GM21447 (cell line): ENCODE data around the gene SCN9A.
"Not testable (repeated sequence)": the region's sequence is repeated elsewhere in the genome, so short reads cannot be mapped to it uniquely, and the experiment has no call there.

Source experiments
- ATAC-seq: cut with Tn5 transposase; IDR thresholded peaks from one replicate; pipeline ENCODE4 v1.9.1; 2021; ENCODE audit not compliant: unreplicated experiment

The SCN9A gene

DNA sequence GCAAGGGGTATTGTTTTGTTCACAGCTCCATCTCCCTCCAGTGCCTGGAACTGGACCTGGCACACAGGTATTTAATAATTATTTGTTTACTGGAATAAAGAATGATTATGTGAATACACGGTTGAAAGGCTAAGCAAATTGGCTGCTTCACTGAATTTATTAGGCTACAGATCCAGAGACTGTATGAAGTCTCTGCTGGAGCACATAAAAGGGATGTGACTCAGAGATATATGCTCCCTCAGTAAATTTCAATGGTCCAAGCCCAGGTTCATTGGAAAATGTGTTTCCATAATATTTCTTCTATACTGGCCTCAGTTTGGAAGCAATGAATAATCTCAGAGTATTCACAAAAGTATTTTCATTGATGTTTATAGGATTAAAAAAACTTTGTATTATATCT is 126.4 kb downstream of the SCN9A start:
- ATAC-seq, result no peak

DNA sequence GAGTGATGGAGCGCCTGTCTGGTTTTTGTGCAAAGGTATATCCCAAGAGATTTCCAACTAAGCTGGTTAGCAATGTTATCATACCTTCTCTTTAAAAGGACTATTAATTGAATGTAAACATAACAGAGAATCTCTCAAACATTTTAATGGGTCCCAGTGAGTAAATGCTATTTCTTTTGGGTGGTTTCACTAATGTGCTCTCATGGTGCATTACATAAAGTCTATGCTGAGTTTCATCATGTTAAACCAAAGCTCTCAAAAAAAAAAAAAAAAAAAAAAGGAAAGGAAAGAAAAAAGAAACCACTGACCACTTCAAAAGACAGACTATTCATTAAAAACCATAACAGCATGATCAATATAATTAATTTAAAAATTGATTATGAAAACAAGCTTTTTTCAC is 128.8 kb downstream of the SCN9A start:
- no peak for ATAC-seq

- no peak for ATAC-seq
Measured at GRCh38 chr2:166242309-166242708, 133.4 kb downstream of the SCN9A start.

GRCh38 chr2:166240387-166241313 is 135.1 kb downstream of the SCN9A start:
- ATAC-seq, result no peak

- ATAC-seq, result no peak
Measured at GRCh38 chr2:166239548-166239947, 136.2 kb downstream of the SCN9A start.

GRCh38 chr2:166238176-166238575 is 137.6 kb downstream of the SCN9A start:
- no peak for ATAC-seq

DNA sequence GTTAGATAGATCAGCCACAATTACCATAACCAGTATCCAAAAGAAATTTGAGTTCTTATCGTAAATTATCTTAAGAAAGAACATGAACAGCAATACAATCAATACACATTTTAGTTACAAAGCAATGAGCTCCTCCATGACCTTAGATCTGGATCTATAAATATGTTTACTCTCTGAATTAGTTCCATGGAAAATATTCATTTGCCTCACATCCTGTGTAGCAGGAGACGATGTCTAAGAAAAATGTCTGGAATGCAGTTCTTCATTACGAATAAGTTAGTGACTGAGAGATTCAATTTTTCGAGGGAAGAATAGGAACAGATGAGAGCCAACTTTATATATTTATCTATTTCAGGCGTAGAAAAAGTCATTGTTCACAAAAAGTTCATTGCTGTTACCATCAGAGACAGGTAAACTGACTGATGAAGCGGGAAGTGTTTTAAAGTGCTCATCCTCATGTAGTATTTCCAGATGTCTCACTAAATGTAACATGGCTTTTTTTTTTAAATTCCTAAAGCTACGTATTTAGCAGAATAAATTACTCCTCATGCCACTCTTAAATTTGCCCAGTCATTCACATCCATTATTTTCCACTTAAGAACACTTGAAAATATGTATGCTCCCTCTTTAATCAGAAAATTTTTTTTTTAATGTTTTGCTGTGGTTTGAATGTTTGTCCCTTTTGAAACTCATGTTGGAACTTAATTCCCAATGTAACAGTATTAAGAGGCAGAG is 141.5 kb downstream of the SCN9A start:
- ATAC-seq, result no peak

DNA sequence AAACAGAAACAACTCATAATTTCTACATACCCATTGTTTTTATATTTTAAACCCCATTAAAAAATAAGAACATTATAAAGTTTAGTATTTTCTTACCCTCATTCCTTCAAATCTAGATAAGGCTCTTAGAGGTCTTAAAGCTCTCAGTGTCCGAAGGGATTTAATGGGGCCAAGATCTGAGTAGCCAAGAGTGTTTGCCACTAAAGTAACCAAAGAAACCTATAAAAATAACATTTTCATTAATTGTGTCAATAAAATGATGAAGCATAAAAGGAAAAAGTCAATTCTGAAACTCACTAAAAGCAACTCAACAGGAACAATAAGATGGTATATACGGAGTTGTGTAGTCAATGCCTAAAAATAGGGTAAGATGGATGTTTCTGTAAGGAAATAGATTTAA is 142.5 kb downstream of the SCN9A start:
- no peak for ATAC-seq

DNA sequence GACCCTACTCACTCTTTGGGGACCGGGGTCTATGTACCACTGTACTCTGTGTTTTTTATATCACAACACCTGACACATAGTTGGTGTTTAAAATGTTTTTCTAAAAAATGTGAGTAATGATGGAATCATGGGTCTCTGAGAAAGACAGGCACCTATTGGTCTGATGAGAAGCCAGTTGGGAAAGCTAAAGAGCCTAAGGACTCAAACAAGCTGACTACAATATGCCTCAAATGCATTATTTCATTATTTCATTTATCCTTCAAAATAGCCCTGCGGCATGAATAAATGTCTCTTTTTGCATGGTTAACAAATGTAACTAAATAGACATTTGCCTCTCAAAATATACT is 145.0 kb downstream of the SCN9A start:
- no peak for ATAC-seq

DNA sequence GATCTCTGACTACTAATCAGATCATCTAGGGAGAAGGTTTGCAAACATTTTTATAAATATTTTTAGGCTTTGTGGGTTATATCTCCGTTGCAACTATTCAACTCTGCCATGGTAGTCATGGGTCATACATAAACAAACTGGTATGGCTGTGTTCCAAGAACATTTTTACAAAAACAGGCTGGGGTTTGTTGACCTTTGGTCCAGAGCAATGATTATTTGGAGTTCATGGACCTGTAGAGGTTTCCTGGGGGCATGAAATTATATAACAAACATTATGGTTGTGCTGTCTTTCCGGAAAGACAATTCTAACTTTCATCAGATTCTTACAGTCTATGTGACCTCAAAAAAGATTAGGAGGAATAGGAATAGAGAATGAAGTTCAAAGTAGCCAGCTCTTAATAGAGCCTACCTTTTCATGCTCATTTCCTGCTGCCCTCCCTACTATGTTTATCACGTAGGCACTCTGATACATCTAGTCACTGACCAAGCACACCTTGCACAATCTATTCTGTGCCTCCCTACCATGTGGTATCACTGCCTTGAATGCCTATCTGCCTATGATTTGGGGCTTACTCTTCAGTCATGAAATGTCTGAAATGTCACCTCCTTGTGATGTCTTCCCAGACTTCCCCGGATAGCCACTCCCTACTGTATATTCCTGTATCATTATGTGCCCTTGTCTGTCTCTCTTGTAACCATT is 145.6 kb downstream of the SCN9A start:
- ATAC-seq, result no peak

DNA sequence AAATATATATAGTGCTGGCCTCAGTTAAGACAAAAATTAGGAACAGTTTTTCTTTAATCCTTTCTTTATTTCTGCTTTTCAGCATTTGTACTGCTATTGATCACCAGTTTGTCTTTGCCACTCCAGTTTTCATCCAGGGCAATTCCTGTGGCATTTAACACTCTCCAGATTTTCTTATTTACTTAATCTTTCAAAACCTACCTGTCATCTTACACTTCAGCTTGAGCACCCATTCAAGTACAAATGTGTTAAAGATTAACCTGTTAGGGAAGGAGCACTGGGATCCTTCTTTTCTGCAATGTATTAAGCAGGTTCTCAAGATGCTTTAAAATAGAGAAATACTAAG is 146.1 kb downstream of the SCN9A start:
- ATAC-seq, result no peak

DNA sequence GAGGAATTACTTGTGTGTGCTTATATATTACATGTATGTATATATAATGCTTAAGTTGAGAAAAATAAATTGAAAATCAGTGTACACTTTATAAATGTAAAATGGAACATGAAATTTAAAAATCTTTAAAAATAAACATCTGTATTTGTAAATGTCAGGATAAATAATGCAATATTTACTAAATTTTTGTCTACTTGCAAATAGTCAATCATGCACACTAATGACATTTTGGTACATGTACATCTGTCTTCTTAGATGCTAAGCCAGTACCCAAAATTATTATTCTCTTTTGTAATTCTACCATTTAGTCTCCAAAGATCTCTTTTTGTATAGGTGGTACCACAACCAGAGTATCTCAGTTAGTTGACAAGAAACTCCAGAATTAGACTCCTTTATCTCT is 151.5 kb downstream of the SCN9A start:
- ATAC-seq, result no peak

GRCh38 chr2:166223298-166223697 is 152.4 kb downstream of the SCN9A start:
- no peak for ATAC-seq

GRCh38 chr2:166211079-166211478 is 164.7 kb downstream of the SCN9A start:
- ATAC-seq, result no peak

- not testable (repeated sequence) for ATAC-seq
Measured at GRCh38 chr2:166209944-166210343, 165.8 kb downstream of the SCN9A start.

DNA sequence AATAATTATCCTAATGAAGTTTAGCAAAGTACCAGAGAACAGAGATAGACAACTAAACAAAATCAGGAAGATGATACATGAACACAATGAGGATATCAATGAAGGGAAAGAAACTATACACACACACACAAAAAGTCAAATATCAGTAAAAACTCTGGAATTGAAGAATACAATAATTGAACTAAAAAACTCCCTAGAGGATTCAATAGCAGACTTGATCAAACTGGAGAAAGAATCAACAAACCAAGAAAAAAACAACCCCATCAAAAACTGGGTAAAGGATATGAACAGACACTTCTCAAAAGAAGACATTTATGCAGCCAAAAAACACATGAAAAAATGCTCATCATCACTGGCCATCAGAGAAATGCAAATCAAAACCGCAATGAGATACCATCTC is 166.4 kb downstream of the SCN9A start:
- not testable (repeated sequence) for ATAC-seq

DNA sequence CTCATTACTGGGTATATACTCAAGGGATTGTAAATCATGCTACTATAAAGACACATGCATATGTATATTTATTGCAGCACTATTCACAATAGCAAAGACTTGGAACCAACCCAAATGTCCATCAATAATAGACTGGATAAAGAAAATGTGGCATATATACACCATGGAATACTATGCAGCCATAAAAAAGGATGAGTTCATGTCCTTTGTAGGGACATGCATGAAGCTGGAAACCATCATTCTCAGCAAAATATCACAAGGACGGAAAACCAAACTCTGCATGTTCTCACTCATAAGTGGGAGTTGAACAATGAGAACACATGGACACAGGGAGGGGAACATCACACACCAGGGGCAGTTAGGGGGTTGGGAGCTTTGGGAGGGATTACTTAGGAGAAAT is 169.6 kb downstream of the SCN9A start:
- not testable (repeated sequence) for ATAC-seq

DNA sequence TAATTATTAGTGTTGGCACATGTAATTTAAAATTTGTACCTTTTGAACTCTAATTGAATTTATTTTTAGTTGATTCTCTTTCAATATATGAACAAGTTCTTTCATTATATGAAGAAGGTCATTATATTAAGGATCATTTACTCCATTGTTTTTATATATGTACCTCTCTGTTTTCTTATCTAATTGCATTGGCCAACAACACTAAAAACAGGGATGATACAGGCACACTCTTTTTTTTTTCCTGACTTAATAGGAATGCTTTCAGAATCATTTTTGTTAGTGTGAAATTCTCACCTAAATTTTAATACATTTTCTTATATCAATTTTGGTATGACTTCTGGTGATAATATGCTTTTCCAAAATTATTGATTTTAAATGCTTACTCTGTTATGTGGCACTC is 173.0 kb downstream of the SCN9A start:
- ATAC-seq, result no peak

DNA sequence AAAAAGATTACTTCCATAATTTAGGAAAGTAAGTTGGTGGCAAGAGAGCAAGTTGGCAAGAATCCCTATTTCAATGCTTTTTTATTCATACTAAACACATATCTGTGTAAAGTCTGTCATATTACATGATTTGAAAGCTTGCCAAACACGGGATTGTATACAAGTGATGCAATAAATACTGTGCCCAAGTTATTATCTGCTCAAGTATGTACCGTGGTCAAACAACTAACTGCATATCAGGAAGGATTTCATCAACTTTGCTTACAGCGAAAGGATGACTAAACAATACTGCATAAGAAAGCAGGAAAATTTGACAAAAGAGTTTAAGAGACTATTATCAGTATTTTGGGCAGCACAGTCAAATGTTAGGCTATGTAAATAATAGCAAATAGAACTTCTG is 178.3 kb downstream of the SCN9A start:
- ATAC-seq, result no peak

DNA sequence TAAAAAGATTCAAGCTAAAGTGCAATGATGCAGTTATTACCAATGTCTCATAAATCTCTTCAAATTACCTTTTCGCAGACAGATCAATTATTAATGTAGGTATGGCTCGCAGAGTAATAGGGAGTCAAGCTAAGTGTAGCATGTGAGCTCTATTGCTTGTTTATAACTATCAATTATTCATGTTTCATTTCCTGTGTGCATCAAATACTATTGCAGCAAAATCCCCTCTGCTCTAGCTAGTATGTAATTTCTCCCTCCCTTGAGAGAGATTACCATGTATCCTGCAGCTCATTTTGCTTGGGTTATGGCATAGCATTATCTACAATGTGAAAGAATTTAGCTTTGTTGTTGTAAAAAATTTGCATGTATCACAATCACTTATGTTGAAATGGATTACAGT is 182.3 kb downstream of the SCN9A start:
- ATAC-seq, result no peak

GRCh38 chr2:166188084-166188483 is 187.7 kb downstream of the SCN9A start:
- no peak for ATAC-seq

DNA sequence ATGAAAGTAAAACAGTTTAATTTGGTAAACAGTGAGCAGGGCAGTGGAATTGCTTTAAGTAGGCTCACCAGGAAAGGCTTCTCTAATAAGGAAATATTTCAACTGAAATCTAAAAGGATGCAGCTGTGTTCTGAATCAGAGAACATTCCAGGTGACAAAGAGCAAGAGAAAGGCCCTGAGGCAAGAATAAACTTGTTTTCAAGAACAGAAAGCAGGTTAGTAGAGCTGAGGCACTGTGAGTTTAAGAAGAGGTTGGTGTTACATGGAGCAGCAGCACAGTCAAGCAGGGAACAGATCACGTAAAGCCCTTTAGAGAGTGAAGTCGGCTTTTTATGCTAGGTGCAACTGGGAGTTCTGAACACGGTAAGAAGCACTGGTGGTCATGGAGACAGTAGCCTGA is 191.0 kb downstream of the SCN9A start:
- no peak for ATAC-seq
